Kidney capillary endothelial cell (primary cell): ENCODE measurements around the gene MPST.

Experiments
- DNase-seq: peaks from one replicate; pipeline ENCODE4 v3.0.0-alpha.2; 2018; ENCODE audit warnings: low spot score

The MPST gene

DNA sequence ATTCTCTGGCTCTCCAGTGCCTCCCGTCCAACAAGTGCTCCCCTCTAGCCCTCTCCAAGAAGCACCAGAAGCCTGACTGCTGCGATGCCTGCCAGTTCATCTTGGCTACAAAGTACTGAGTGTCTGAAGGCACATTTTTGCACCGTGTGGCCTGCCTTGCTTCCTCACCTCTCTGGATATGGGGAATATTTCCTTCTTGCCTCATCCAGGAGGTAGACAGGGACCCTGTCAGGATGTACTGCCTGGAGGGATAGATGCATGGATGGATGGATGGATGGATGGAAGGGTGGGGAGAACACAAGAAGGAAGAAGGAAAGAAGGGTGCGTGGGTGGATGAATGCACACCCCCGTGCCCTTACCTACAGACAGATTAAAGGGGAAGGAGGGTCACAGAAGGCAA, 59.6 kb downstream of the MPST start:
- DNase-seq = no peak
